ENCODE results near the gene ADAMTS3.
"Not testable (repeated sequence)": the region's sequence is repeated elsewhere in the genome, so short reads cannot be mapped to it uniquely, and the experiment has no call there.

DNA sequence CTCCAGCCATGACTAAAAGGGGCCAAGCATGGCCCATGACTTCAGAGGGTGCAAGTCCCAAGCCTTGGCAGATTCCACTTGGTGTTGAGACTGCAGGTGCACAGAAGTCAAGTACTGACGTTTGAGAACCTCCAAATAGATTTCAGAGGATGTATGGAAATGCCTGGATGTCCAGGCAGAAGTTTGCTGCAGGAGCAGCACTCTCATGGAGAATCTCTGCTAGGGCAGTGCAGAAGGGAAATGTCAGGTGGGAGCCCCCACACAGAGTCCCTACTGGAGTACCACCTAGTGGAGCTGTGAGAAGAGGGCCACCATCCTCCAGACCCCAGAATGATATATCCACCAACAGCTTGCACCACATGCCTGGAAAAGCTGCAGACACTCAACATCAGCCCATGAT lies 28.3 kb downstream of the ADAMTS3 start:
- TF ChIP-seq, protein P1, sequence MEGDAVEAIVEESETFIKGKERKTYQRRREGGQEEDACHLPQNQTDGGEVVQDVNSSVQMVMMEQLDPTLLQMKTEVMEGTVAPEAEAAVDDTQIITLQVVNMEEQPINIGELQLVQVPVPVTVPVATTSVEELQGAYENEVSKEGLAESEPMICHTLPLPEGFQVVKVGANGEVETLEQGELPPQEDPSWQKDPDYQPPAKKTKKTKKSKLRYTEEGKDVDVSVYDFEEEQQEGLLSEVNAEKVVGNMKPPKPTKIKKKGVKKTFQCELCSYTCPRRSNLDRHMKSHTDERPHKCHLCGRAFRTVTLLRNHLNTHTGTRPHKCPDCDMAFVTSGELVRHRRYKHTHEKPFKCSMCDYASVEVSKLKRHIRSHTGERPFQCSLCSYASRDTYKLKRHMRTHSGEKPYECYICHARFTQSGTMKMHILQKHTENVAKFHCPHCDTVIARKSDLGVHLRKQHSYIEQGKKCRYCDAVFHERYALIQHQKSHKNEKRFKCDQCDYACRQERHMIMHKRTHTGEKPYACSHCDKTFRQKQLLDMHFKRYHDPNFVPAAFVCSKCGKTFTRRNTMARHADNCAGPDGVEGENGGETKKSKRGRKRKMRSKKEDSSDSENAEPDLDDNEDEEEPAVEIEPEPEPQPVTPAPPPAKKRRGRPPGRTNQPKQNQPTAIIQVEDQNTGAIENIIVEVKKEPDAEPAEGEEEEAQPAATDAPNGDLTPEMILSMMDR (IDR thresholded peaks at IDR 0.05; ENCODE audit: poor library complexity, severe bottlenecking) = not testable (repeated sequence)
- TF ChIP-seq, protein P2, sequence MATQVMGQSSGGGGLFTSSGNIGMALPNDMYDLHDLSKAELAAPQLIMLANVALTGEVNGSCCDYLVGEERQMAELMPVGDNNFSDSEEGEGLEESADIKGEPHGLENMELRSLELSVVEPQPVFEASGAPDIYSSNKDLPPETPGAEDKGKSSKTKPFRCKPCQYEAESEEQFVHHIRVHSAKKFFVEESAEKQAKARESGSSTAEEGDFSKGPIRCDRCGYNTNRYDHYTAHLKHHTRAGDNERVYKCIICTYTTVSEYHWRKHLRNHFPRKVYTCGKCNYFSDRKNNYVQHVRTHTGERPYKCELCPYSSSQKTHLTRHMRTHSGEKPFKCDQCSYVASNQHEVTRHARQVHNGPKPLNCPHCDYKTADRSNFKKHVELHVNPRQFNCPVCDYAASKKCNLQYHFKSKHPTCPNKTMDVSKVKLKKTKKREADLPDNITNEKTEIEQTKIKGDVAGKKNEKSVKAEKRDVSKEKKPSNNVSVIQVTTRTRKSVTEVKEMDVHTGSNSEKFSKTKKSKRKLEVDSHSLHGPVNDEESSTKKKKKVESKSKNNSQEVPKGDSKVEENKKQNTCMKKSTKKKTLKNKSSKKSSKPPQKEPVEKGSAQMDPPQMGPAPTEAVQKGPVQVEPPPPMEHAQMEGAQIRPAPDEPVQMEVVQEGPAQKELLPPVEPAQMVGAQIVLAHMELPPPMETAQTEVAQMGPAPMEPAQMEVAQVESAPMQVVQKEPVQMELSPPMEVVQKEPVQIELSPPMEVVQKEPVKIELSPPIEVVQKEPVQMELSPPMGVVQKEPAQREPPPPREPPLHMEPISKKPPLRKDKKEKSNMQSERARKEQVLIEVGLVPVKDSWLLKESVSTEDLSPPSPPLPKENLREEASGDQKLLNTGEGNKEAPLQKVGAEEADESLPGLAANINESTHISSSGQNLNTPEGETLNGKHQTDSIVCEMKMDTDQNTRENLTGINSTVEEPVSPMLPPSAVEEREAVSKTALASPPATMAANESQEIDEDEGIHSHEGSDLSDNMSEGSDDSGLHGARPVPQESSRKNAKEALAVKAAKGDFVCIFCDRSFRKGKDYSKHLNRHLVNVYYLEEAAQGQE (IDR thresholded peaks at IDR 0.05; ENCODE audit: borderline replicate concordance) = not testable (repeated sequence)
- TF ChIP-seq EZH2 (IDR thresholded peaks at IDR 0.05; ENCODE audit: borderline replicate concordance, insufficient read depth, low read length, poor library complexity, severe bottlenecking); EP300 (conservative IDR thresholded peaks at IDR 0.05; ENCODE audit: poor library complexity, severe bottlenecking); POLR2AphosphoS5 (IDR thresholded peaks at IDR 0.05); SMC3 (conservative IDR thresholded peaks at IDR 0.05; ENCODE audit: poor library complexity); RAD21 (conservative IDR thresholded peaks at IDR 0.05); TAF1 (IDR thresholded peaks at IDR 0.05; ENCODE audit: low read depth); MXI1 (conservative IDR thresholded peaks at IDR 0.05; ENCODE audit: poor library complexity, severe bottlenecking): not testable (repeated sequence)
